Ishikawa (cell line): ENCODE results near the gene FBXO17.

Experiments
- CEBPB ChIP-seq: IDR thresholded peaks from 2 replicates; pipeline ENCODE4 v1.6.1; 2012
- CREB1 ChIP-seq: IDR thresholded peaks from 2 replicates; pipeline ENCODE4 v1.6.1; 2012; ENCODE audit warnings: low read depth
- EGR1 ChIP-seq: IDR thresholded peaks from 2 replicates; pipeline ENCODE4 v1.6.1; 2012
- EP300 ChIP-seq: IDR thresholded peaks from 2 replicates; pipeline ENCODE4 v1.6.1; 2012; ENCODE audit warnings: borderline replicate concordance
- MAX ChIP-seq: IDR thresholded peaks from 2 replicates; pipeline ENCODE4 v1.6.1; 2012
- REST ChIP-seq: IDR thresholded peaks from 2 replicates; pipeline ENCODE4 v1.6.1; 2012; ENCODE audit warnings: low read depth, mild to moderate bottlenecking
- TAF1 ChIP-seq: IDR thresholded peaks from 2 replicates; pipeline ENCODE4 v1.6.1; 2012; ENCODE audit warnings: low read depth, mild to moderate bottlenecking
- TCF12 ChIP-seq: IDR thresholded peaks from 2 replicates; pipeline ENCODE4 v1.6.1; 2012; ENCODE audit warnings: low read depth
- TEAD4 ChIP-seq: IDR thresholded peaks from 2 replicates; pipeline ENCODE4 v1.6.1; 2012
- USF1 ChIP-seq: IDR thresholded peaks from 2 replicates; pipeline ENCODE4 v1.6.1; 2012
- YY1 ChIP-seq: IDR thresholded peaks from 2 replicates; pipeline ENCODE4 v1.6.1; 2012; ENCODE audit warnings: low read depth
- ZBTB7A ChIP-seq: IDR thresholded peaks from 2 replicates; pipeline ENCODE4 v1.6.1; 2012; ENCODE audit warnings: low read depth

DNA sequence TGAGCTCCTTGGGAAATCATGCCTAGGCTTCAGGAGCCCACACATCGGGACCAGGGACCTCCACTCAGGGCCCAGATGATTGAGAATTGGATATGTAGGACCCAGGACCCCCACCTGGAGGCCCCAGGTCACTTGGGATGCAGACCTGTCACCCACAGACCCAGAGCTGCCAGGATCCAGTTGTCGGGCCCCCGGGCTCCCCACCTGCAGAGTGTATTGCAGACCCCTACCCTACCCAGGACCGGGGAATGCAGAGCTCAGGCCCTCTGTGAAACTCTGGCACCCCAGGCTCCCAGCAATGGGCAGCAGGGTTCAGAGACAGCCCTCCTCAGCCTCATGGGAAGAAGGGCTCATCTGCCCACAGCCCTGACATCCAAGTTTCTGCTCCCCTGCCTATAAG lies 69.9 kb downstream of the FBXO17 start:
- no peak for TF ChIP-seq CEBPB
- no peak for TF ChIP-seq ZBTB7A
- no peak for TF ChIP-seq EP300
- no peak for TF ChIP-seq REST
- TF ChIP-seq YY1: no peak
- TF ChIP-seq USF1: no peak
- no peak for TF ChIP-seq TAF1
- no peak for TF ChIP-seq MAX
- no peak for TF ChIP-seq CREB1
- no peak for TF ChIP-seq TCF12
- TF ChIP-seq EGR1: no peak
- no peak for TF ChIP-seq TEAD4
